DOHH2 (cell line): ENCODE measurements around the gene CFAP77.

ENCODE experiments used
- H3F3A ChIP-seq: fragments of 200-600 bp; sonication (generic), shearing (Covaris generic); 2 replicates; pipeline ENCODE4 v1.6.0; 2016; ENCODE audit warnings: antibody characterized with exemption, mild to moderate bottlenecking; ENCODE audit not compliant: control insufficient read depth, insufficient read depth
- H3K27ac ChIP-seq: fragments of 200-600 bp; sonication (generic); 2 replicates; pipeline ENCODE4 v1.5.1; 2014; ENCODE audit warnings: low read depth, mild to moderate bottlenecking, low read length, moderate library complexity
- H3K27me3 ChIP-seq: fragments of 200-600 bp; sonication (generic); 2 replicates; pipeline ENCODE4 v1.6.1; 2014; ENCODE audit warnings: mild to moderate bottlenecking, low read length, mixed read lengths; ENCODE audit not compliant: control insufficient read depth
- H3K36me3 ChIP-seq: fragments of 200-600 bp; sonication (generic); 2 replicates; pipeline ENCODE4 v1.6.1; 2014; ENCODE audit warnings: mild to moderate bottlenecking, low read length, moderate library complexity, mixed read lengths; ENCODE audit not compliant: control insufficient read depth
- H3K4me1 ChIP-seq: fragments of 200-600 bp; sonication (generic); 2 replicates; pipeline ENCODE4 v1.6.1; 2014; ENCODE audit warnings: mild to moderate bottlenecking, low read length, mixed read lengths; ENCODE audit not compliant: control insufficient read depth
- H3K4me2 ChIP-seq: fragments of 200-600 bp; sonication (generic); 2 replicates; pipeline ENCODE4 v1.6.0; 2014; ENCODE audit warnings: mild to moderate bottlenecking, low read length, moderate library complexity
- H3K4me3 ChIP-seq: fragments of 200-600 bp; sonication (generic); 2 replicates; pipeline ENCODE4 v1.5.1; 2014; ENCODE audit warnings: mild to moderate bottlenecking, low read length, mixed read lengths
- H3K79me2 ChIP-seq: fragments of 200-600 bp; sonication (generic); 2 replicates; pipeline ENCODE4 v1.6.1; 2014; ENCODE audit warnings: mild to moderate bottlenecking, low read length, mixed read lengths; ENCODE audit not compliant: control insufficient read depth
- H3K9me2 ChIP-seq: fragments of 200-600 bp; sonication (generic); replicated peaks from 2 replicates; pipeline ENCODE4 v1.6.1; 2014; ENCODE audit warnings: mild to moderate bottlenecking, low read length, mixed read lengths; ENCODE audit not compliant: control insufficient read depth
- H3K9me3 ChIP-seq: fragments of 200-600 bp; sonication (generic); 2 replicates; pipeline ENCODE4 v1.6.1; 2014; ENCODE audit warnings: antibody characterized with exemption, low read length, mixed read lengths; ENCODE audit not compliant: control insufficient read depth, insufficient read depth
- H4K20me1 ChIP-seq: fragments of 200-600 bp; sonication (generic); 2 replicates; pipeline ENCODE4 v1.6.0; 2014; ENCODE audit warnings: low read depth, mild to moderate bottlenecking, antibody characterized with exemption, low read length, moderate library complexity; ENCODE audit not compliant: control insufficient read depth, insufficient read depth
- EZH2phosphoT487 ChIP-seq: fragments of 200-600 bp; sonication (generic); IDR thresholded peaks from 2 replicates; pipeline ENCODE4 v1.6.1; 2017; ENCODE audit warnings: borderline replicate concordance, mild to moderate bottlenecking, antibody characterized with exemption, low read length, moderate library complexity, mixed read lengths
- TF ChIP-seq, protein P1 (sequence below): fragments of 200-600 bp; sonication (generic); IDR thresholded peaks from one replicate; pipeline ENCODE4 v1.5.1; 2014; ENCODE audit warnings: antibody characterized with exemption, mild to moderate bottlenecking, low read depth, low read length; ENCODE audit not compliant: poor library complexity, severe bottlenecking

CFAP77 gene

DNA sequence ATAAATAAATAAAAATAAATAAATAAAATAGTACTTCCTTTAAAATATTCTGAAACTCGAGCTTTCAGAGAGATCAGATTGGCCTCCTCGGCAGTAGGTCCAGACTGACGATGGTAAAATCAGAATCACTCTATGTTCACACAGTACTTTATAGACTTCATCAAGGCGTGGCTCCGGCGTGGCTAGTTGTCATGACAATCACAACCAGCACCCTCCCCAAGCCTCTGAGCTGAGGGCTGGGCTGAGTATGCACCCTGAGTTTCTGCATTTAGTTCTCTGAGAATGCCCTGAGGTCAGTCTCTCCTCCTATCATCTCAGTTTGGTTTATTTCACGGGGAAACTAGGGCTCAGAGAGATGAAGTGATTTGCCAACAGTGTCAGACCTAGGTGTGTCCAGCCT lies 129.1 kb downstream of the CFAP77 start:
- Histone ChIP-seq H3K9me2 (no peaks in the 10 kb centered on the region), H3K4me1 (no peaks in the 10 kb centered on the region), H3K36me3 (no peaks in the 10 kb centered on the region), H3K27me3 (no peaks in the 10 kb centered on the region), H3K9me3 (0 out of 2 replicates have a peak, but pooled peaks cover 3% of the 10 kb centered on the region), H3K79me2 (no peaks in the 10 kb centered on the region), H3F3A (no peaks in the 10 kb centered on the region), H4K20me1 (no peaks in the 10 kb centered on the region), H3K4me2 (no peak overlapping the region), H3K4me3 (no peak overlapping the region), H3K27ac (no peak overlapping the region)
- TF ChIP-seq, protein P1, sequence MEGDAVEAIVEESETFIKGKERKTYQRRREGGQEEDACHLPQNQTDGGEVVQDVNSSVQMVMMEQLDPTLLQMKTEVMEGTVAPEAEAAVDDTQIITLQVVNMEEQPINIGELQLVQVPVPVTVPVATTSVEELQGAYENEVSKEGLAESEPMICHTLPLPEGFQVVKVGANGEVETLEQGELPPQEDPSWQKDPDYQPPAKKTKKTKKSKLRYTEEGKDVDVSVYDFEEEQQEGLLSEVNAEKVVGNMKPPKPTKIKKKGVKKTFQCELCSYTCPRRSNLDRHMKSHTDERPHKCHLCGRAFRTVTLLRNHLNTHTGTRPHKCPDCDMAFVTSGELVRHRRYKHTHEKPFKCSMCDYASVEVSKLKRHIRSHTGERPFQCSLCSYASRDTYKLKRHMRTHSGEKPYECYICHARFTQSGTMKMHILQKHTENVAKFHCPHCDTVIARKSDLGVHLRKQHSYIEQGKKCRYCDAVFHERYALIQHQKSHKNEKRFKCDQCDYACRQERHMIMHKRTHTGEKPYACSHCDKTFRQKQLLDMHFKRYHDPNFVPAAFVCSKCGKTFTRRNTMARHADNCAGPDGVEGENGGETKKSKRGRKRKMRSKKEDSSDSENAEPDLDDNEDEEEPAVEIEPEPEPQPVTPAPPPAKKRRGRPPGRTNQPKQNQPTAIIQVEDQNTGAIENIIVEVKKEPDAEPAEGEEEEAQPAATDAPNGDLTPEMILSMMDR = no peak
- TF ChIP-seq EZH2phosphoT487 = no peak

DNA sequence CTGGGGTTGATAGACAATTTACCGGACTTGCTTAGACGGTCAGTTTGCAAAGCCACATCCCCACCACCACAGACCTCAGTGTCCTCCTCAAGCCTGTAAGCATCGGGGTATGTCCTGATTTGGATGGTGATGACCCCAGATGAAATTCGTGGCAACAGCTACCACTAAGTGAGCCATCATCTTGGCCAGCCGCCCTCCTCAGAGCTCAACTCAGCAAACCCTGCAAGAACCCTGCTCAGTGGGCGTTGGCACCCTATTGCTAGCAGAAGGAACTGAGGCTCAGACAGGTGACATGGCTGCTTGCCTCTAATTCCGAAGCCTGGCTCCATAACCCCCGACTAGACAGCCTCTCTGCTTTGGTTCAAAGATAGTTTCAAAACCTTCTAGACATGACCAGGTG lies 131.0 kb downstream of the CFAP77 start:
- Histone ChIP-seq H3F3A (no peaks in the 10 kb centered on the region), H4K20me1 (no peaks in the 10 kb centered on the region), H3K4me1 (peaks cover 5% of the 10 kb centered on the region), H3K79me2 (no peaks in the 10 kb centered on the region), H3K27me3 (no peaks in the 10 kb centered on the region), H3K4me3 (no peak overlapping the region), H3K9me2 (no peaks in the 10 kb centered on the region), H3K27ac (no peak overlapping the region), H3K4me2 (no peak overlapping the region), H3K36me3 (no peaks in the 10 kb centered on the region), H3K9me3 (no peaks in the 10 kb centered on the region)
- TF ChIP-seq EZH2phosphoT487 = no peak
- TF ChIP-seq, protein P1 = no peak

DNA sequence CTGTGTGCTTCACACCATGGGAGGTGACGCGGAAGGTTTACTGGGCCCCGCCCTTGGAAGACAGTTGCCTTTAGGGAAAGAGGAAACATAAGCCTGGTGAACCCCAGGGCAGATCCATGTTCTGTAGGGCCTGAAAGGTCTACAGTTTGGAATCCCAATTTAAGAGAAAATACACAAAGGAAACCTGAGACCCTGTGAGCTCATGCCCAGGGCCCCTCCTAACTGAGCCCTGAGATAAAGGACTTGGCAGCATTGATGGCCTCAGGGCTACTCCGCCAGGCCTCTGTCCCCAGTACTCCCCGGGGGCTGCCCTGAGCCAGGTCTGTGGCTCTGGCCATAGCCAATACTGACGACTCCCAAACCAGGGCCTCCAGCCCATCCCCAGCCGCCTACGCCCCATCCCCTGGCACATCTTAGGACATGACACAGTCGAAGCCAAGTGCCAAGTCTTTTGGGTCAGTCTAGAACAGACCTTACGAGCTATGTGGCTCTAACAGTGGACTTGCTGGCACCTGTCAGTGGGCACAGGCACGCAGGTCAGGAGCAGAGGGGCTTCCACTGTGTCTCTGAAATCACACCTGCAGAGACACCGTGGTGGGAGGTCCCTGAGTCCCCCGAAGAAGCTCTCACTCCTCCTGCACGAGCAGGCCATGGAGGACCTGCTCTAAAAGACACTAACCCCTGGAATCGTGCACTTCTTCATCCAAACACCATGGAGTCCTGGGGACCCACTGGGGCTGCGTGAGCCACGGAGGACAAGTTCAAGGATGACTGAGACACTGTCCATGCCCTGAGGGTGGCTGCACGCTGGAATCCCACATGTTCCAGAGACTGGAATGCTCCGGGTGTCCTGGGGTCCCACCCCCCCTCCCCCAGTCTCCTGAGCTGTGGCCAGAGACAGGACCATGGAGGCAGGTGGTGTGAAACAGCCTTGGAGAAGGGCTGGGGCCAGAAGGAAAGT lies 132.1 kb downstream of the CFAP77 start:
- H3K27me3 ChIP-seq = no peaks in the 10 kb centered on the region
- no peak overlapping the region for H3K27ac ChIP-seq
- no peaks in the 10 kb centered on the region for H3K9me2 ChIP-seq
- no peaks in the 10 kb centered on the region for H3K9me3 ChIP-seq
- H3F3A ChIP-seq = peaks cover 3% of the 10 kb centered on the region; the same call in 1 of the 2 replicates
- no peaks in the 10 kb centered on the region for H4K20me1 ChIP-seq
- no peaks in the 10 kb centered on the region for H3K79me2 ChIP-seq
- no peaks in the 10 kb centered on the region for H3K36me3 ChIP-seq
- H3K4me2 ChIP-seq = no peak overlapping the region
- peaks cover 16% of the 10 kb centered on the region for H3K4me1 ChIP-seq
- no peak overlapping the region for H3K4me3 ChIP-seq
- TF ChIP-seq, protein P1 = no peak
- no peak for TF ChIP-seq EZH2phosphoT487
